ENCODE measurements around the gene PLA2G6. TPM values are rescaled to one million over a fixed set of nuclear protein-coding genes. Genes with fewer than 3 reads are reported as not detected.

PLA2G6 gene
- total and polyA plus RNA-seq, 2 of the 4 experiments (the other 2 are of a cell fraction) = 6.1 to 10.3 TPM

- Histone ChIP-seq H3K36me3 (ENCODE audit: control insufficient read depth, insufficient read depth, low read length) (no peaks in the 10 kb centered on the region), H3K56ac (ENCODE audit: extremely low read depth, insufficient read depth, low read length) (no peak overlapping the region), H3K79me1 (ENCODE audit: low read depth in 1 of 2, low read length in 2 of 2) (no peaks in the 10 kb centered on the region), H3K27ac (ENCODE audit: insufficient read depth, low read length) (no peak overlapping the region), H3K27me3 (ENCODE audit: control insufficient read depth, insufficient read depth, low read length) (peaks cover 2% of the 10 kb centered on the region; the same call in 1 of the 2 replicates), H3K18ac (ENCODE audit: low read depth, low read length) (no peak overlapping the region), H4K20me1 (ENCODE audit: insufficient read depth, low read length) (no peaks in the 10 kb centered on the region), H4K8ac (ENCODE audit: low read depth in 2 of 2, low read length in 2 of 2) (no peak overlapping the region), H3K23ac (ENCODE audit: low read depth, low read length) (no peak overlapping the region), H3K4ac (ENCODE audit: low read depth, low read length) (no peak overlapping the region), H3K9ac (ENCODE audit: low read depth, low read length) (no peak overlapping the region), H2BK15ac (ENCODE audit: low read depth, low read length) (no peak overlapping the region), H3K4me2 (ENCODE audit: low read depth, low read length) (no peak overlapping the region), H2BK5ac (ENCODE audit: low read depth, low read length, poor library complexity, severe bottlenecking) (no peak overlapping the region), H3K14ac (replicated peaks; ENCODE audit: low read depth, low read length) (no peak overlapping the region), H2AK9ac (replicated peaks; ENCODE audit: low read depth, low read length, poor library complexity) (no peak overlapping the region), H2BK20ac (ENCODE audit: low read depth, low read length) (no peak overlapping the region), H3K9me1 (ENCODE audit: insufficient read depth, low read length) (no peaks in the 10 kb centered on the region), H2BK120ac (ENCODE audit: low read depth, low read length) (no peak overlapping the region), H3K4me3 (ENCODE audit: insufficient read depth, low read depth, low read length) (no peak overlapping the region), H4K5ac (ENCODE audit: low read depth, low read length) (no peak overlapping the region), H2AK5ac (ENCODE audit: low read depth, low read length) (no peak overlapping the region), H3K9me3 (ENCODE audit: control insufficient read depth, insufficient read depth, low read length) (no peaks in the 10 kb centered on the region), H3K4me1 (ENCODE audit: control insufficient read depth, insufficient read depth, low read length) (no peaks in the 10 kb centered on the region), H2AFZ (replicated peaks; ENCODE audit: low read length, poor library complexity) (no peak overlapping the region), H4K91ac (ENCODE audit: insufficient read depth, low read depth, low read length) (no peak overlapping the region)
- TF ChIP-seq RCOR1 (IDR thresholded peaks at IDR 0.05; ENCODE audit: insufficient replicate concordance, low read length) (no peak), MAFK (IDR thresholded peaks at IDR 0.05; ENCODE audit: low read depth, low read length) (no peak), SMC3 (IDR thresholded peaks at IDR 0.05; ENCODE audit: low read depth, low read length) (no peak), CHD1 (IDR thresholded peaks at IDR 0.05; ENCODE audit: low read depth, low read length) (no peak), MXI1 (IDR thresholded peaks at IDR 0.05; ENCODE audit: borderline replicate concordance, low read depth, low read length) (no peak), CEBPB (IDR thresholded peaks at IDR 0.05; ENCODE audit: low read depth, low read length) (no peak)
- ChIA-PET POLR2A (ENCODE audit: unreplicated experiment) (no interaction called here), CTCF (no interaction called here)
- dilution Hi-C loops (cut with HindIII; ENCODE audit: low sequenced_read_pairs, unreplicated experiment) = no loop called here
- 90% methylated on average over 7 of the region's 15 CpGs; no CpG with 5 or more reads in 1 of the 2 experiments for WGBS, 2 experiments (ENCODE audit: extremely low coverage in 2 of 2, insufficient read length in 1 of 2)
- no peak for ATAC-seq (ENCODE audit: low read depth)
- DNase-seq = no peak
- no TSS peak for BruUV-seq (replicated peaks)
- in situ Hi-C loops (cut with MboI; ENCODE audit: low sequenced_read_pairs) = no loop called here
- intact Hi-C loops (cut with micrococcal nuclease) = no loop called here
These were observed 72.9 kb downstream of the PLA2G6 start for GRCh38 chr22:38108561-38109319.

Measured in IMR-90 (cell line).